Neuron (in vitro differentiated cells): Measurements from ENCODE around the gene CYSLTR2.

Experiments used
- H2AFZ ChIP-seq: one replicate; pipeline ENCODE4 v1.6.1; 2013; ENCODE audit warnings: low read depth, mild to moderate bottlenecking, inconsistent platforms, low read length, moderate library complexity
- H3K27me3 ChIP-seq: one replicate; pipeline ENCODE4 v1.6.1; 2013; ENCODE audit warnings: low read length; ENCODE audit not compliant: insufficient read depth
- H3K36me3 ChIP-seq: one replicate; pipeline ENCODE4 v1.6.1; 2013; ENCODE audit warnings: low read length; ENCODE audit not compliant: insufficient read depth
- H3K4me1 ChIP-seq: one replicate; pipeline ENCODE4 v1.6.1; 2013; ENCODE audit warnings: low read length; ENCODE audit not compliant: insufficient read depth
- H3K4me3 ChIP-seq: 2 replicates; pipeline ENCODE4 v1.5.1; 2013; ENCODE audit warnings: mild to moderate bottlenecking, low read length, moderate library complexity
- H3K9me3 ChIP-seq: one replicate; pipeline ENCODE4 v1.6.1; 2013; ENCODE audit warnings: low read length

Gene CYSLTR2

DNA sequence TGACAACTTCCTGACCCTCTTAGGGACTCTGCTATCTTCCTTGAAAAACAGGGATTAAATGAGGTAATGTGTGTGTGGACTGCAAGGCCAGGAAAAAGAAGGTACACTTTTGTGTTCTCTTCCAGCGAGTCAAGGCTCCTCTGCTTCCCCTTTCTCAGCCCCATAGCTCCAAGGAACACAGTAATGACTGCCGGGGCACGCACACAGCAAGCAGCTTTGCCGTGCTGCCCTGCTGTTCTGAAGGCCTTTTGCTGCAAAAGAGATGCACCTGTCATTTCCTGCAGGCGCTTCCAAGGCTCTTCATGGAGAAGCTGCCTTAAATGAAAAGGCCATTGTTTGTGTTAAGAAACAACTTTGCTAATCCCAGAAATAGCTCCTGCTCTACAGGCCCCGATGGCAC lies 84.6 kb downstream of the CYSLTR2 start:
- no peaks in the 10 kb centered on the region for H3K4me1 ChIP-seq
- no peak overlapping the region for H2AFZ ChIP-seq
- no peaks in the 10 kb centered on the region for H3K27me3 ChIP-seq
- no peak overlapping the region for H3K4me3 ChIP-seq
- H3K9me3 ChIP-seq, result no peaks in the 10 kb centered on the region
- no peaks in the 10 kb centered on the region for H3K36me3 ChIP-seq

DNA sequence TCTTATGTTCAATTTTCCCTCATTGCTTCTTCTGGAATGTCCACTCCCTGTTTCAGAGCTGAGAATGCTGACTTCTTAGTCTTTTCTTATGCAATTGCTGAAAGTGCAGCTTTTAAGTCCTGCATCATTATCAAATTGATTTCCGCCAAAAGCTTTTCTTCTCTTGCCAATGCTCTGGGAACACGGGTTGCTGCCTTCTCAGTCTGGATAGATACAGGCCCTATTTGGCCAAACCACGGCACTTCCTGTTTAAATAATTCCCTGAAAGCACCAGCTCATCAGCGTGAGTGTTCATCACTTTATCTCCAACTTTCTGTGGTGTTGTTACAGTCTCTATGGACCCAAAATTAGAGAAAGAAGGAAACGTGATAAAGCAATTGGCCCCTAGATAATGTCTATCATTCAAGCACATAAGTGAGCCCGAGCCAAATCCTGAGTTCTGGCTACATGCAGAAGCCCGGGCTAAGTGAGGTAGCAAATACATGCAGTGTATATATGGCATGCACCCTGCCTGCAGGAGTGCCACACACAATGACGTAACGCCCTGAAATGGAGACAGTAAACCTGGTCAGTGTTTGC lies 85.7 kb downstream of the CYSLTR2 start:
- no peak overlapping the region for H2AFZ ChIP-seq
- no peak overlapping the region for H3K4me3 ChIP-seq
- no peaks in the 10 kb centered on the region for H3K36me3 ChIP-seq

DNA sequence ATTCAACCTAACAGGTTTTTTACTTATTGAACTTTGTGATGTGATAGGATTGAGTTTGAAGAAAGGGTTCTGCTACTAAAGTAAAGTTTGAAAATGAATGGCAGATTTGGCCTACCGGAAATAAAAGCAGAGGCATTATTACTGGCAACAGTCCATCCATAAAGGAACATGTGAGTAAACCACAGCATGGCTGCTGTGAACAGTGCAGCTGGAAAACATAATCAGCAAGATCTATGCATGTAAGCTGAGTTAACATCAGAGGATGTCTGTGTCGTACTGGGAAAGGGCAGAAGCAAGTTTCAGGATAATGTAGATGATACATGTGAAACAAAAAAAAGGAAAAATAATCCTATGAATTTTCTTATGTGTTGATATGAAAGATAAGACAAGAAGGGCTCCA lies 87.6 kb downstream of the CYSLTR2 start:
- H3K36me3 ChIP-seq, result no peaks in the 10 kb centered on the region

More for the DNA sequence above, 85.7 kb downstream of the CYSLTR2 start:
- H3K4me1 ChIP-seq, result no peaks in the 10 kb centered on the region
- no peaks in the 10 kb centered on the region for H3K9me3 ChIP-seq
- H3K27me3 ChIP-seq, result no peaks in the 10 kb centered on the region

DNA sequence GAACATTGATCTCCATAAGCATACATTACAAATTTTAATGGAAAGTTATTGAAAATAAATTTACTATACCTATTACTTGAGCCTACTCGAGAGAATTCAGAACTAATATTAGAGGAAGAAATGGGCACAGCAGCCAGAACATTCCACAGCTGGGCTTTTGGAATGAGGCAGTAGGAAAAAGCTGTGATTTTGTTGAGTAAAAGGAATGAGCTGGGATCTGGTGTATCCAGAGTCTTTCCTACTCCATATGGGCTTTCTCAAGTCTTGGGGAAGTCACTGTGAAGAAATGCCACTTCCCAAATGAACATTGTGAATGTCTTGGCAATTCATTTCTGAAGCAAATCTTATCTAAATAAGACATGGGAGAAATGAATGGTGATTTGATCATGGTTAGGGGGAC lies 93.1 kb downstream of the CYSLTR2 start:
- Histone ChIP-seq H3K4me1 (peaks cover 3% of the 10 kb centered on the region), H3K36me3 (no peaks in the 10 kb centered on the region), H2AFZ (no peak overlapping the region), H3K4me3 (no peak overlapping the region), H3K27me3 (no peaks in the 10 kb centered on the region), H3K9me3 (no peaks in the 10 kb centered on the region)

More for the DNA sequence above, 87.6 kb downstream of the CYSLTR2 start:
- Histone ChIP-seq H3K4me1 (no peaks in the 10 kb centered on the region), H3K9me3 (no peaks in the 10 kb centered on the region), H2AFZ (no peak overlapping the region), H3K27me3 (no peaks in the 10 kb centered on the region), H3K4me3 (no peak overlapping the region)

DNA sequence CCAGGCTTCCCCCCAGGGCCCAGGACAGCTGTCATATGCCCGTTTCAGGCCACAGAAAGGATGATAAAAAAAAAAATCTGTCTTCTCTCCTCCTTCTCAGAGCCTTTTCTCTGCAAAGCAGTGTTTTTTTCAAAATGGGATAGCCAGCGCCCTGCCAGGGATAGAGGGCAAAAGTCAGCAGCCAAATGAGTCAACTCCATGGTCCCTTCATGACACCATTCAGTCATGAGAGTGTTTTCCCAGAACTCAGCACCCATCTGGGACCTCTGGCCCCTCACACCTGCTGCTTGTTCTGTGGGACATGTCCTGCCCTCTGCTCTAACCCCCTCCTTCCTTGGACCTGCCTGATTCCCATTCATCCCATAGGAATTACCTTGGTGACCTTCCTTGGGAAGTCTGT lies 95.0 kb downstream of the CYSLTR2 start:
- Histone ChIP-seq H2AFZ (no peak overlapping the region), H3K9me3 (no peaks in the 10 kb centered on the region), H3K4me3 (no peak overlapping the region), H3K4me1 (peaks cover 3% of the 10 kb centered on the region), H3K27me3 (no peaks in the 10 kb centered on the region), H3K36me3 (no peaks in the 10 kb centered on the region)

DNA sequence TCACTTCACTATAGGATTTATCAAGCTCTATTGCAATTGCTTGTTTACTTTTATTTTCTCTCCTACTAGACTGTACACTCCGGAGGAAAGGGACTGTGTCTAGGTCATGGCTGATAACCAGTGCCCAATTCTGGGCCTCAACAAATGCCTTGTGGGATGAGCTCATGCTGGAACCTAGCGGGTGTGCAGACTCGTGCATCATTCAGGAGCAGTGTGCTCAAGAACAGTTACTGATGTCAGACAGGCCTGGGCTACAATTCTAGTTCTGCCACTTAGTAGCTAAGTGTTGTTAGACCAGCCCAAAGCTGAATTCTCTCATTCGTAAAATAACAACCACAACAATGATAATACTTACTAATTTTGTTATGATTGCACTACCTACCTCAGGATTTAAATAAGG lies 95.4 kb downstream of the CYSLTR2 start:
- H3K9me3 ChIP-seq, result no peaks in the 10 kb centered on the region
- H3K4me1 ChIP-seq, result peaks cover 3% of the 10 kb centered on the region
- no peak overlapping the region for H2AFZ ChIP-seq
- no peak overlapping the region for H3K4me3 ChIP-seq
- H3K36me3 ChIP-seq, result no peaks in the 10 kb centered on the region
- no peaks in the 10 kb centered on the region for H3K27me3 ChIP-seq

DNA sequence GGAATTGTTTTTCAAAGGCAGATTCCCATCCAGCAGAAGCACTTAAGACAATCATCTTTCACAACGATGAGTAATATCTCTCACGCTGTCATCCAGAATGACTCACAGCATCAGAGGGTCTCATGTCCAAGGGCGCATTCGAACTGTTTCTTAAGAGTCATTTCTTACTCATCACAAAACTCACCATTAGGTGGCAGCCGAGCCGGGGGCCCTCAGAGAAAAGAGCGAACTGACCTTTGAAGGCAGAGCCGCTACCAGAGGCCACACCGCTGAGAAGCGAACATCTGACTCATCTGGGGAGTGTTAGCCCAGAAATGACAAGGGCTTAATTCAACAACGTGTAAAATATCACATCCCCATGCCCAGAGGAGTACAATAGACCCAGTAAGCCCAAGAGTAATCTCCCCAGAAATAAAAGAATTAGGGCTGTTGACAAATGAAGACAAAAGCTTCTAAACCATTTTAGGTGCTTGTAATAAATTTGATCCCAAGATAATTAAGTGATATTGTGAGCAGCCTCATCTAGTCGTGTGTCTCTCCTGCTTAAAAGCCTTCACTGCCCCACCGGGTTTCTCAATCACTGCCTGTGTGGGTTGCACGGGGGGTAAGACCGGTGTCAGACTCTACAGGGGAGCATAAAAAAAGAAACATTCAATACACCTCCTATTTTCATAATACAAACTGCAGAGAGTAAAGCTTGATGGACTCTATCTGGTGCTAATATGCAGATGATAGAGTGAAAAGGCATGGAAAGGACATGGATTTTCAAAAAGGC lies 96.2 kb downstream of the CYSLTR2 start:
- Histone ChIP-seq H2AFZ (no peak overlapping the region), H3K9me3 (no peaks in the 10 kb centered on the region), H3K27me3 (no peaks in the 10 kb centered on the region), H3K36me3 (no peaks in the 10 kb centered on the region), H3K4me3 (no peak overlapping the region), H3K4me1 (peaks cover 3% of the 10 kb centered on the region)

DNA sequence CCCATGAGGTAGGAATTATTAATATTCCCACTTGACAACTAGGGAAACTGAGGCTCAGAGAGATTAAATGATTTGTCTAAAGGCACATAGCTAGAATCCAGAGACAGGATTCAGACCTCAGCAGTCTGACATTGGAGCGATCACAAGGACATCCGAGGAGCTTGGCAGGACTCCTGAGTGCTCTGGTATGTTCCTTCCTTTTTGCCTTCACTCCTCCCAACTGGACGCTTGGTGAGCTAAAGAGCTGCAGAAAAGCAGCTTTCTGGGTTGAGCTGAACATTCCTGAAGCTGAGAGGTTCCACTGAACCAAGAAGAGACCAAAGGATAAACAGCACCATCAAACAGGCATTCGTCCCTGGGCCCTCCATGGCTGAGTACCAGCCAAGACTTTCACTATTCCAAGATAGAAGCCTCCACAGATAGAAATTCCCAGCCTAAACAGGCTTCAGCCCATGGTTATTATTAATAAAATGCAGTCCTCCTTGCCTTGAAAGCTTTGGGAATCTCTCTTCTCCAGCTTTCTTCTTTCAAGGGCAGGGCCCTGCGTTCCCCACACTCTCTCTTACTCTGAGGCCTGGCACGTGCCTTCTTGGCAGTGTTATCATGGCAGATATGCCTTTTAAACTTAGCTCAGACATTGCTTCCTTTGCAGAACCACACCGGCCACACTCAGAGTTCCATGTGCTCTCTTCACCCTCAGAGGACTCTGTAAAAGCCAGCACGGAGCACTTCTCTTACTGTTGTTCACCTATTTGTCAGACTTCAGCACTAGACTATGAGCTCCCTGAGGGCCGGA lies 97.1 kb downstream of the CYSLTR2 start:
- Histone ChIP-seq H3K9me3 (no peaks in the 10 kb centered on the region), H2AFZ (no peak overlapping the region), H3K4me1 (peaks cover 3% of the 10 kb centered on the region), H3K36me3 (no peaks in the 10 kb centered on the region), H3K4me3 (no peak overlapping the region), H3K27me3 (no peaks in the 10 kb centered on the region)

DNA sequence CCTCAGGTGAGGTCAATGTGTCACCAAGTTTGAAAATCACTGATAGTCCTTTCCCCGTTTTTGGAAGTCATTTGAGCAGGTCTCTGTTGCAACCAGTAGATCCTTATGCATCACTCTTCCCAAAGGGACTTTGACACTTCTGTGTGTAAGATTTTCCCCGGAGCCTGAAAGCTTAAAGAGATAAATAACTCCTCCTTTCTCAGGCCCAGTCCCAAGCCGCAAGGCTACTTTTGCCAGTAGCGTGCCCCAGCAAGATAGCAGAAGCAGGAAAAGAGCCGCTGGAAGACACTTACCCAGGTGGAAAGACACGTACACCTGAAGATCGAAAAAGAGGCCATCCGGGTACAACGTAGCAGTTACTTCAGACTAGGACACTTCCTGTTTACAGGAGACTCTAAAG lies 106.9 kb downstream of the CYSLTR2 start:
- Histone ChIP-seq H3K9me3 (no peaks in the 10 kb centered on the region), H2AFZ (no peak overlapping the region), H3K4me1 (no peaks in the 10 kb centered on the region), H3K27me3 (no peaks in the 10 kb centered on the region), H3K36me3 (no peaks in the 10 kb centered on the region), H3K4me3 (no peak overlapping the region)
